Measurements from ENCODE around the gene SLC38A8. TPM values are rescaled to one million over a fixed set of nuclear protein-coding genes. Genes with fewer than 3 reads are reported as not detected.

The SLC38A8 gene
- total and polyA plus RNA-seq, 3 donors from 2014 or later: 0.33 to 0.43 (median 0.39) TPM

- 94 to 98% methylated on average over 10 of the region's 10 CpGs for WGBS, 2 donors
- H3K4me3 ChIP-seq: no peak overlapping the region
- H3K27me3 ChIP-seq: no peaks in the 10 kb centered on the region
- no peak overlapping the region for H3K27ac ChIP-seq
- H3K9me3 ChIP-seq: no peaks in the 10 kb centered on the region
- DNase-seq: no peak
- TF ChIP-seq CTCF (IDR thresholded peaks at IDR 0.05) (no peak), POLR2A (IDR thresholded peaks at IDR 0.05) (no peak)
- intact Hi-C loops (cut with DNase I; ENCODE audit: low total_unique reads): no loop called here
- H3K4me1 ChIP-seq: no peaks in the 10 kb centered on the region
- no peaks in the 10 kb centered on the region for H3K36me3 ChIP-seq (ENCODE audit: low read depth, missing control alignments)
Observed at GRCh38 chr16:84072014-84072413, 29.4 kb upstream of the SLC38A8 start.

- Histone ChIP-seq H3K4me1 (no peaks in the 10 kb centered on the region), H3K36me3 (ENCODE audit: low read depth, missing control alignments) (no peaks in the 10 kb centered on the region), H3K27me3 (no peaks in the 10 kb centered on the region), H3K4me3 (no peak overlapping the region), H3K9me3 (no peaks in the 10 kb centered on the region), H3K27ac (no peak overlapping the region)
- whole genome bisulfite sequencing, 2 donors: 91 to 95% methylated on average over 8 of the region's 8 CpGs
- intact Hi-C loops (cut with DNase I; ENCODE audit: low total_unique reads): no loop called here
- DNase-seq: no peak
- no peak for TF ChIP-seq POLR2A (IDR thresholded peaks at IDR 0.05)
- TF ChIP-seq CTCF (IDR thresholded peaks at IDR 0.05): no peak
Observed at GRCh38 chr16:84071121-84071520, 28.5 kb upstream of the SLC38A8 start.

- WGBS, 2 donors: 83 to 88% methylated on average over 6 of the region's 6 CpGs
- Histone ChIP-seq H3K36me3 (ENCODE audit: low read depth, missing control alignments) (no peaks in the 10 kb centered on the region), H3K4me3 (no peak overlapping the region), H3K27ac (no peak overlapping the region), H3K4me1 (no peaks in the 10 kb centered on the region), H3K9me3 (no peaks in the 10 kb centered on the region), H3K27me3 (no peaks in the 10 kb centered on the region)
- DNase-seq: no peak
- intact Hi-C loops (cut with DNase I; ENCODE audit: low total_unique reads): no loop called here
- TF ChIP-seq CTCF (IDR thresholded peaks at IDR 0.05): no peak
- no peak for TF ChIP-seq POLR2A (IDR thresholded peaks at IDR 0.05)
Observed at GRCh38 chr16:84069540-84069939, 26.9 kb upstream of the SLC38A8 start.

GRCh38 chr16:84068783-84069462 is 26.3 kb upstream of the SLC38A8 start:
- WGBS, 2 donors: 83 to 87% methylated on average over 8 to 13 of the region's 13 CpGs
- Histone ChIP-seq H3K4me1 (no peaks in the 10 kb centered on the region), H3K27me3 (no peaks in the 10 kb centered on the region), H3K27ac (no peak overlapping the region), H3K4me3 (no peak overlapping the region), H3K9me3 (no peaks in the 10 kb centered on the region), H3K36me3 (ENCODE audit: low read depth, missing control alignments) (no peaks in the 10 kb centered on the region)
- no peak for TF ChIP-seq POLR2A (IDR thresholded peaks at IDR 0.05)
- intact Hi-C loops (cut with DNase I; ENCODE audit: low total_unique reads): no loop called here
- DNase-seq: no peak

- Histone ChIP-seq H3K4me3 (no peak overlapping the region), H3K36me3 (ENCODE audit: low read depth, missing control alignments) (no peaks in the 10 kb centered on the region), H3K27me3 (no peaks in the 10 kb centered on the region), H3K27ac (no peak overlapping the region), H3K4me1 (peaks cover under 1% of the 10 kb centered on the region), H3K9me3 (no peaks in the 10 kb centered on the region)
- TF ChIP-seq CTCF (IDR thresholded peaks at IDR 0.05) (no peak), POLR2A (IDR thresholded peaks at IDR 0.05) (no peak)
- intact Hi-C loops (cut with DNase I; ENCODE audit: low total_unique reads): no loop called here
- no peak for DNase-seq
- 97% methylated on average over 8 of the region's 8 CpGs for WGBS, 2 donors
Observed at GRCh38 chr16:84068041-84068440, 25.4 kb upstream of the SLC38A8 start.
